Fibroblast of skin of back (primary cell): ENCODE measurements around the gene FRRS1. TPM values are rescaled to one million over a fixed set of nuclear protein-coding genes. Genes with fewer than 3 reads are reported as not detected.
"Not testable (repeated sequence)": the region's sequence is repeated elsewhere in the genome, so short reads cannot be mapped to it uniquely, and the experiment has no call there.

Source experiments
- DNase-seq: peaks from one replicate; pipeline ENCODE4 v3.0.0-alpha.2; 2013
- polyA plus RNA-seq, 2 experiments: library from polyadenylated mRNA; unstranded; fragments of 120-200 nt; gene quantifications; one replicate each; pipeline ENCODE4 v1.2.1, GENCODE V29; 2013; ENCODE audit not compliant: insufficient read length in 2 of 2

Gene FRRS1, protein sequence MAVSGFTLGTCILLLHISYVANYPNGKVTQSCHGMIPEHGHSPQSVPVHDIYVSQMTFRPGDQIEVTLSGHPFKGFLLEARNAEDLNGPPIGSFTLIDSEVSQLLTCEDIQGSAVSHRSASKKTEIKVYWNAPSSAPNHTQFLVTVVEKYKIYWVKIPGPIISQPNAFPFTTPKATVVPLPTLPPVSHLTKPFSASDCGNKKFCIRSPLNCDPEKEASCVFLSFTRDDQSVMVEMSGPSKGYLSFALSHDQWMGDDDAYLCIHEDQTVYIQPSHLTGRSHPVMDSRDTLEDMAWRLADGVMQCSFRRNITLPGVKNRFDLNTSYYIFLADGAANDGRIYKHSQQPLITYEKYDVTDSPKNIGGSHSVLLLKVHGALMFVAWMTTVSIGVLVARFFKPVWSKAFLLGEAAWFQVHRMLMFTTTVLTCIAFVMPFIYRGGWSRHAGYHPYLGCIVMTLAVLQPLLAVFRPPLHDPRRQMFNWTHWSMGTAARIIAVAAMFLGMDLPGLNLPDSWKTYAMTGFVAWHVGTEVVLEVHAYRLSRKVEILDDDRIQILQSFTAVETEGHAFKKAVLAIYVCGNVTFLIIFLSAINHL
- polyA plus RNA-seq (2013, experiment 1 of 2; ENCODE audit: insufficient read length) = 2.1 TPM
- polyA plus RNA-seq (2013, experiment 2 of 2; ENCODE audit: insufficient read length) = 1.7 TPM

DNA sequence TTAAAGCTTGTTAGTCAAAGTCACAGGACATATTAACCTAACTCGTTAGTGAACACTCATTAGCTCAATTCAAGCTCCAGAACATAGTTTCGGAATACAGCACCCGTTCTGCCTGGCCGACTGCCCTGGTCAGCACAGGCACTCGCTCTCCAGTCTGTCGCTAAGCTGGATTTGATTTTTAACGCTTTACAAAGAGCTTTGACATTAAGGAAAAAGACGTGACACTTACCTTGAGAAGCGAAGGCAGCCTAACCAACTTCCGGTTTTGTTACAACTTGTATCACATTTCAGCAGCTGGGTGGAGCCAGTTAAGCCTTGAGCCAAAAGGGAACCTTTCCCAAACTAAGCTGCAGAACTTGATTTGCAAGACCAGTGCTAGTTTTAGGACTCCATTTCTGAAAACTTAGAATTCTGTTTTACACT, at the start of gene FRRS1:
TSS of gene FRRS1 (minus strand) at position 258 of the 423 bp plus-strand sequence. CDS start 17,867 bp downstream, outside the sequence.
- DNase-seq = peak; percentile 53

DNA sequence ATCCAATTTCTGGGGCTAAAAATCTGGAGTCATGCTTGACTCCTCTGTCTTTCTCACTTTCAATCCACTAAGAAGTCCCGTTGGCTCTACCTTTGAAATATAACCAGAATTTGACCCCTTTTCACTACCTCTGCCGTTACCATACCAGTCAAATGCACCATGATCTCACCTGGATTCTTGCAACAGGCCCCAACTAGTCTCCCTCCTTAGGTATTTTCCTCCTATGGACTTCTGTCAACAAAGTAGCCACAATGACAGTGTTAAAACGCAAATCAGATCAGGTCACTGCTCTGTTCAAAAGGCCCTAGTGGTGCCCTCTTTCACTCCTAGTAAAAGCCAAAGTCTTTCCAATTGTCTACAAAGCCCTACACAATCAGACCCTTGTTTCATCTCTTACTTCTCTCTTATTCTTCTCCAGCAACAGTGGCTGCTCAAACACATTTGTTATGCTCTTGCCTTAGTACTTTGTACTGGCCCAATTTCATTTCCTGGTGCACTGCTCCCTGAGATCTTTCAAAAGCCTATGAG, 48.0 kb upstream of the FRRS1 start:
- no peak for DNase-seq

DNA sequence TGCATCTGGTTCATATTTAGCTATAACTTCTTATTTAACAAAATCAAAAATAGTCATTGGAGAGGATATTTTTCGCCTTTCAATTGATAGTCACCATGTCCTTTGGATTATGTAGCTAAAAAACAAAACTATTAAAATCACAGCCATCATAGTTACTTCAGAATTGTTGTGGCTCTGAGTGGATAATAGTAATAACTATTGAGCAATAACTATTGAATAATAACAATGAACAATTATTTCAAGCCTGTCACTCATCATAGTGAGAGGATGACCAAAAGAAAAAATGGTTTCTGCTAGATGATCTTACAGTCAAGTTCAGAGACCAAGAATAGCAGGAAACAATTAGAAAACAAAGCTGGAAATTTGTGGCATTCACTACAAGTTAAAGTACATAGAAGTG, 45.3 kb upstream of the FRRS1 start:
- no peak for DNase-seq

DNA sequence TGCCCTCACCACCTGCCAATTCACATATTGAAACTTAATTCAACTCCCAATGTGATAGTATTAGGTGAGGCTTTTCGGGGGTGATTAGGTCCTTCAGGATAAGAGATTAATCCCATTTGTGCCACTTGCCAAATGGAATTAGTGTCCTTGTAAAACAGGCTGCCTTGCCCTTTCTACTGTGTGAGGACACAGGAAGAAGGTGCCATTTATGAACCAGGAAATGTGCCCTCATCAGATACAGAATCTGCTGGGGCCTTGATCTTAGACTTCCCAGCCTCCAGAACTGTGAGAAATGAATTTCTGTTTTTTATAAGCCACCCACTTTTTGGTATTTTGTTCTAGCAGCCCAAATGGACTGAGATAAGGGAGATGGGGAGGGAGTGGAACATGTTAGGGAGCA, 44.6 kb upstream of the FRRS1 start:
- DNase-seq = no peak

DNA sequence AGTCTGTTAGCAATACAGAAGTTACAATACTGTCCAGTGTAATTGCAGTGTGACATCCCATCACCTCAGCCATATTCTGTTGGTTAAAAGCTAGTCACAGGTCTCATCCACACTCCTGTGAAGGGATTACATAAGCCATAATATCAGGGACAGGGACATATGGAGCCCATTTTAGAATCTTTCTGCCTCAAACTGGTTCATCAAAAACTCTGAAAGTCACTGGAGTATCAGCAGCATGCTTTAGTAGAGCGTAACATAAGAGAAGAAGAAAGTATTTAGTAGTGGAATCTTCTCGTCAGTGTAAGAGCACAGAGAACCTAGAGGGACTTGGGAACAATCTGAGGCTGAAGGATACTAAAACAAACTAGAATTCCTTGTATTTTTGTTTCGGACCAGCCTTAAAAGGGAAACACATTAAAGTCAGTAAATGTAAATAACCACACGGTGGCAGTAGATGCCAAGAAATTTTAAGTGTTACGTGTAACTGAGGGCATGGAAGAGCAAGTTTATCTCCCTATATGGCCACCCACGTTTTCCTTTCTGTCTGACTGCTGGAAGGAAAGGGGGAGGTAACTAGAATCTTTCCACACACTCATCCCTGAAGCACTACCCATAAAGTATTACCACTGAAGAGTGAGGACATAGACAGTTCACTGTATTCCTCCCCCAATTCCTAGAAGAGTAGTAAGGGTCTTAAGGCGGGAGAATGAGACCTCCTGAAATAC, 42.1 kb upstream of the FRRS1 start:
- DNase-seq = peak; percentile 96

DNA sequence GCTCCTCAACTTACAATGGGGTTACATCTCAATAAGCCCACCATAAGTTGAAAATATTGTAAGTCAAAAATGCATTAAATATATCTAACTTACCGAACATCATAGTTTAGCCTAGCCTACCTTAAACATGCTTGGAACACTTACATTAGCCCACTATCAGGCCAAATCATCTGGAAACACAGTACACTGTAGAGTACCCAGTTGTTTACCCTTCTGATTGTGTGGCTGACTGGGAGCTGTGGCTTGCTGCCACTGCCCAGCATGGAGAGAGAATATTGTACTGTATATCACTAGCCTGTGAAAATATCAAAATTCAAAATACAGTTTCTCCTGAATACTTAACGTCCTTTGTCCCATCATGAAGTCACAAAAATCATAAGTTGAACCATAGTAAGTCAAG, 40.4 kb upstream of the FRRS1 start:
- no peak for DNase-seq

DNA sequence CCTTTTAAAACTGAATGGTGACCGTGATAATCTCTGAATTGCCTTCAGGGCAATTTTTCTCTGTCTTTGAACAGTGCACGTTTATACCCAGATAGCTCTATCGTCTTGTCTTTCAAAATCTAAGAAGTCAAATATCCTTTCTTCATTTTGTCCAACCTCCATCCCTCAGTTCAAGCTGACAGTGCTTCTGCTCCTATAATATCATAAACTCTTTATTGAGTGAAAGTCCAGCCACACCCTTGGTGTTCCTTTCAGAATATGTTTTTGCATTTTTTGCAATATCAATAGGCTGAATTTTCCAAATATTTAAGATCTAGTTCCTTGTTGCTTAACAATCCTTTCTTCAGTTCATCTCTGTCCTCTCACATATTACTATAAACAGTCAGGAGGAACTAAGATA, 35.1 kb upstream of the FRRS1 start:
- no peak for DNase-seq

DNA sequence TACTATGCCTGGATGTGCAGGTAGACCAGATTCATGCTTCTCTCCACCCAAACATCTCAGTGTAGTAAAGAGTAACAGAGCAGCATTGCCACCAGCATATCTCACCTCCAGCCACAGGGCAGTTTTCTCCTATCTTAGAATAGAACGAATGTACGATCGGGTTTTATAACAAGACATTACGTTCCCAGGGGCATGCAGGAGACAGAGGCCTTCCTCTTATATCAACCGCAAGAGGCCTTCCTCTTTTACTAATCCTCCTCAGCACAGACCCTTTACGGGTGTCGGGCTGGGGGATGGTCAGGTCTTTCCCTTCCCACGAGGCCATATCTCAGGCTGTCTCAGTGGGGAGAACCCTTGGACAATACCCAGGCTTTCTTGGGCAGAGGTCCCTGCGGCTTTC, 27.4 kb upstream of the FRRS1 start:
- not testable (repeated sequence) for DNase-seq

DNA sequence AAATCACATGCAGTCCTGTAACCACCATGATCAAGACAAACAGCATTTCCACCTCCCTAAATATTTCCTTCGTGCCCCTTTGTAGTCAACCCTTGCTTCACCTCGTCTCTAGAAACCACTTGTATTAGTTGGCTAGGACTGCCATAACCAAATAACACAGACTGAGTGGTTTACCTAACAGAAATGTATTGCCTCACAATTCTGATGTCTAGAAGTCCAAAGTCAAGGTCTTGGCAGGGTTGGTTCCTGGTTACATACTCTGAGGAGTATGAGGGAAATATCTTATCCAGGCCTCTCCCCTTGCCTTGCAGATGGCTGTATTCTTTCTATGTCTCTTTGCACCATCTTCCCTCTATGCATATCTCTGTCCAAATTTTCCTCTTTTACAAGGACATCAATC, 23.3 kb upstream of the FRRS1 start:
- no peak for DNase-seq

DNA sequence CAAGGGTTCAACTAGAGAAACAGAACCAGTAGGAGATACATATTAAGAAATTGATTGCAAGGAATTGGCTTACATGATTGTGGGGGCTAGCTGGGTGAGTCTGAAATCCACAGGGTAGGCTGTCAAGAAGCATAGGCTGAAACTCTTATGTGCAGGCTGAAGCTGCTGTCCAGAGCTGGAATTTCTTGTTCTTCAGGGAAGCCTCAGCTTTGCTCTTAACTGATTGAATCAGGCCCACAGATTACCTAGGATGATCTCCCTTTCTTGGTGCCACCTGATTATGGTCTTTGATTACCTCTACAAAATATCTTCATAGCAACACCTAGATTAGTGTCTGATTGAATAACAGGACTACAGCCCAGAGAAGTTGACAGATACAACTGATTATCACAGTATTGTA, 22.5 kb upstream of the FRRS1 start:
- DNase-seq = no peak

DNA sequence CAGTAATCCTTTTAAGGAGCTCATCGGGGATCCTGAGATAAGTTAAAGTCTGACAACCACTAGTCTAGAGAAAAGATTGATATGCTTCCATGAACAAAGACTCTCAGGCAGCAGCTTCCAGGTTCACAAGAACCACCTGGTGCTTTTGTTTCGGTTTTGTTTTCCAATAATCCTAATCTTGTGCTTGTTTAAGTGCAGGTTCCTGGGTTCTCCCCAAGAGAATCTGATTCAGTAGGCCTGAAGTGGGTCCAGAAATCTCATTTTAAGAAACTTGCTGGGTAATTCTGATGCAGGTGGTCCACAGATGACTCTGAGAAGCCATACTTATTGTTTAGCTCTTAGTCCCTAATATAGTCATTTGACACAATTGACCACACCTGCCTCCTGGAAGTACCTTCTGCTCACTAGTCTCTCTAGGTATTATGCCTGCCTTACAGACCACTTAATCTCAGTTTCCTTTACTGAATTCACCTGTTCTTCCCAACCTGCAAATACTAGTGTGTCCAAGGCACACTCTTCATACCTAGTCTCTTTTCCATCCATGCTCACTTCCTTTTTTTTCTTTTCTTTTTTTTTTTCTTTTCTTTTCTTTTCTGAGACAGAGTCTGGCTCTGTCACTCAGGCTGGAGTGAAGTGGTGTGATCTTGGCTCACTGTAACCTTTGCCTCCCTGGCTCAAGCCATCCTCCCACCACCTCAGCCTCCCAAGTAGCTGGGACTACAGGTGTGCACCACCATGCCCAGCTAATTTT, 20.5 kb upstream of the FRRS1 start:
- no peak for DNase-seq

DNA sequence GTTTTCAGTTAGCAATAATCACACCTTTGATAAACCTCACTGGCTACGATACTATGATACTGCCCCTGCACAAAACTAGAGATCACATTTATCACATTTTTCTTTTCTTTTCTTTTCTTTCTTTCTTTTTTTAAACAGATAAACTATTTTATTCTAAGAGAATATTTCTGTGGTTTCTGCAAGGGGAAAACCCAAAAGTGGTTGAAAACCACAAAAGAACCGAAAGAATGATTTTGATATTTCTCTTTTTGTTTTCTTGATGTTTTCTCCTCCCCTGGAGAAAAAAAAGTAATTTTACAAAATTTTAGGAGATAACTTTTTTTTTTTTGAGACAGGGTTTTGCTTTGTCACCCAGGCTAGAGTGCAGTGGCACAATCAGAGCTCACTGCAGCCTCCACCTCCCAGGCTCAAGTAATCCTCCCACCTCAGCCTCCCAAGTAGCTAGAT, 18.4 kb upstream of the FRRS1 start:
- DNase-seq = no peak

DNA sequence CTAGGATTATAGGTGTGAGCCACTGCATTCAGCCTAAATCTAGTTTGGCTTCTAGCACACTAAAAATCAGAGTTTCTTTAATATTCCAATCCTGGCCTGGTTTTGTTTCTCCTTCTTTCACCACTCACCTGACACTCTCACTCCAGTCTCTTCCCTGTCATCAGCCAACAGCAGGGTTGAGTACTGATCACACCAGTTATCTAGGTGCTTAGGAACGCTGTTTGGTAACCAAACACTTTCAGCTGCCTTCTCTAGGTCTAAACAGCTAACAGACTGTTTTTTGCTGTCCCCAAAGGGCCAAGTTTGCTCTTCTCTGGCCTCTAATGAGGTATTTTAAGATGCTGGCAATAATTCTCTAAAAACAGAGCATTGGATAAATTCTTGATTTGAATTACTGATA, 17.7 kb upstream of the FRRS1 start:
- no peak for DNase-seq

DNA sequence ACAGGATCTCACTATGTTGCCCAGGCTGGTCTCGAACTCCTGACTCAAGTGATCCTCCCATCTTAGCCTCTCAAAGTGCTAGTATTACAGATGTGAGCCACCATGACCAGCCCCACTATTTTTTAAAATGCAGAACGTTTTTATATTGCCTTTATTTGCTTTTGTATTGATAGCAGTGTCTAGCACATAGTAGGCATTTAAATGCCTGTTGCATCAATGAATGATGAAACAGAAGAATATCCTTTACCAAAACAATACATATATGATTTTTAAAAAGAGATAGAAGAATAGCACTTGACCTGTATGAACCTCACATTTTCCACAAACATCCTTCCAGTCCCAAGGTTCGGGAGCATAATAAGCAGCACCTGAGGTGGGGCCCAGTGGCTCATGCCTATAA, 16.5 kb upstream of the FRRS1 start:
- DNase-seq = no peak

DNA sequence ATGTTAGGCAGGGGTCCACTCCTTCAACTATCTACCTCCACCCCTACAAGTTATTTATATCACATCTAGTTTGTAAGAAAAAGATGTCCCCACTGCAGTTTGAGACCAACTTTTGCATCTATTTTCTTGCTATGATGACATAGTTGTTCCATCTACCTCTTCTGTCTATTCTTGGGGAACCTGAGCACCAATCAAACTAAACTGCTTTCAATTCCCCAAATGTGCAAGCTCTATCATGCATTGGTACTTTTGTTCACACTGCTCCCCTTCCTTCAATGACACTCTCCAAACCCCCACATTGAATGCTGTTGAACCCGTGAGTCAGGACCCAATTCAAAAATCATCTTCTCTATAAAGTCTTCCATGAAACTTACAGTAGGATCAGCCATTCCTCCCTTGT, 16.0 kb upstream of the FRRS1 start:
- DNase-seq = no peak

DNA sequence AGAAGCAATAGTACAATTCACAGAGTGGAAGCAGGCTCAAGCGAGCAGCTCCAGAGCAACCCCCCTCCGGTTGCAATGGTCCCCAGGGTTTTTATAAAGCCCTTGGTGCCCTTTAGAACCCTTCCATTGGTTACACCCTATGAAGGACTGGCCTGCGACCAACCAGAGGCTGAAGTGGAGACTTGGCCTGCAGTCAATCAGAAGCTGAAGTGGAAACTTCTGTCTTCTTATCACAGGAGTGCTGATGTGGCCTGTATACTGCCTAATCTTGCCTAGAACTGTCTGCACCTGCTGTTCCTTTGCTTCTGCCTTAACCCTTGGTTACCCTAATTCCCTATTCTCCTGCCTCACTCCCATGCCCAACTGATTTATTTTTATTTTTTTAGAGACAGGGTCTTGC, 15.4 kb upstream of the FRRS1 start:
- no peak for DNase-seq

DNA sequence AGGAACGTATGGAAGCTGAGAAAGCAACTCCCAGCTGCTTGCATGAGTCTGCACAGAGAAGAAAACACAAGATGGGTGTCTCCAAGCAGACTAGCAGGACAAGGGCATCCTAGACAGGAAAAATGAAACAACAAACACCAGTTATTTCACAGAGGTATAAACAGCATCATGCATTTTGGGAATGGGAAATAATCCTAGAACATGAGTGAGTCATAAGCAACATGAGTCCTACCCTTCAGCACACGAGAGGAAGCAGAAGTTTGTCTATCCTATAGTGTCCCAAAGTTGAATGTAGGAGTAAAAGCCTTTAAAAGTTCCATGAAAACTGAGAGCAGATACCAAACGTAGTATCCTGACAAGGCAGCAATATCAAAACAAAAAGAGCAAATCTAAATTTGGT, 11.3 kb upstream of the FRRS1 start:
- DNase-seq = no peak

DNA sequence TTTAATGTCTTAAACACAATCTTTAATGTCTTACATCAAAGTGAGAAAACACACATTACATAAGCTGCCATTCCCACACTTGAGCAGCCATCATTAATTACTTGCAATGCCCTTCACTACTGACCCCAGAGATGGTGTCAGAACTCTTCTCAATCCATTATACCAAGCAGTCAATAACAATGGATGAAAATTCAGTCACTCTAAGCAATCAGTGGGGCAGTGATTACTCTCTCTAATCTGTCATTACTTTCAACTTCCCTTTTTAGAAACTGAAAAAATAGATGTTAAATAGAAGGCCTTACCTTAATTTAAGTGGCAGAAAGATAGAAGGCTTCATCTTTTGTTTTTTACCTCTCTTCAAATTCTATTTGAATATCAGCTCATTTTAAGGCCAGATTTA, 9.7 kb upstream of the FRRS1 start:
- DNase-seq = no peak

DNA sequence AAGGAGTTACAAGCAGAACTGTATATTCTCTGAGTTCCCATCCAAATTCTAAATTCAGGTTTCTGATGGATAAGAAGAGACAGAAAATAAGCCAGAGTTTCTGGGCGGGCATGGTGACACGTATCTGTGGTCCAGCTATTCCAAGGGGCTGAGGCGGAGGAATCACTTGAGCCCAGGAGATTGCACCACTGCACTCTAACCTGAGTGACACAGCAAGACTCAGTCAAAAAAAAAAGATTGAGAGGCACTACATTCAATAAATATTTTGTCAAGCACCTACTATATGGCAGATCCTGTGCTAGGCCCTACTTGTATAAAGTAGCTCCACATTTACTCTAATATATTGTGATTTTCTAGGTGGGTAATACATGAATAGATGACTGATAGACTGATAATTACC, 6.4 kb upstream of the FRRS1 start:
- no peak for DNase-seq

DNA sequence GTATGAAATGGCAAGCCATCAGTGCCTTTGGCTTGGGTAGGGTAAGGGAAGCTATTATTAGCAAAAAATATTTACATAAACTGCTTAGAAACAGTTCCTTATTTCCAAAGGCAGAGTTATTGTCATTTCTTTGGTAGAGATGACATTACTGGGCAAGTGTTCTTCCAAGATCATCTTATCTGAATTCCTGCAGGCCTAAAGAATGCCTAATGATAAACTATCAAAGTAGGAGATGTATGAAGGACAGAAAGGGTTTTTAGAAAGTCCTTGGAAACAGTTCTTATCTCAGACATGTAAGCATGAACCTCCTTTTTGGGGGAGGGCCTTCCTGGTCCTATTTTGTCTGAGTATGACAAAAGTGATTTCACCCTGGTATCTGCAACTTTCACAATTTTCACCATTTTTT, 5.1 kb upstream of the FRRS1 start:
- DNase-seq = no peak

DNA sequence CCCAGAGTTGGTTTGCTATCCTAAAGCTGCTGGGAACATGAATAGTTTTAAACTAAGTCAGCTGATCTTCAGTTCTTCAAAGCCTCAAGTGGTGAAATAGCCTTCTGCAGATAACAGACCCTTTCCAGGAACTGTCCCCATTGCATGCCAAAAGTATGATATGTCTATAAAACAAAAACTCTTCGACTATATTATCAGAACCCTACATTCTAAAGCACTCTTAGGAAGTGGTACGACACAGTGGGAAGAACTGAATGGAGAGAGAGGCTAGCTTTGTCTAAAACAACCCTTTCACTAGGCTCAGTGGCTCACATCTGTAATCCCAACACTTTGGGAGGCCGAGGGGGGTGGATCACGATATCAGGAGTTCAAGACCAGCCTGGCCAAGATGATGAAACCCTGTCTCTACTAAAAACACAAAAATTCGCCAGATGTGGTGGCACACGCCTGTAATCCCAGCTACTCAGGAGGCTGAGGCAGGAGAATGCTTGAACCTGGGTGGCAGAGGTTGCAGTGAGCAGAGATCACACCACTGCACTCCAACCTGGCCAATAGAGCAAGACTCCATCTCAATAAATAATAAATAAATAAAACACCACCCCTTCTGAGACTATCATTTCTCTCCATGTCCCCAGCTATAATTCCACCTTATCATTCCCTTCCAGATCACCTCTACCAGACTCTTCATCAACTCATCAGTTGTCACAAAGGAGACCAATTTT, 2.2 kb upstream of the FRRS1 start:
- peak; percentile 27 for DNase-seq

DNA sequence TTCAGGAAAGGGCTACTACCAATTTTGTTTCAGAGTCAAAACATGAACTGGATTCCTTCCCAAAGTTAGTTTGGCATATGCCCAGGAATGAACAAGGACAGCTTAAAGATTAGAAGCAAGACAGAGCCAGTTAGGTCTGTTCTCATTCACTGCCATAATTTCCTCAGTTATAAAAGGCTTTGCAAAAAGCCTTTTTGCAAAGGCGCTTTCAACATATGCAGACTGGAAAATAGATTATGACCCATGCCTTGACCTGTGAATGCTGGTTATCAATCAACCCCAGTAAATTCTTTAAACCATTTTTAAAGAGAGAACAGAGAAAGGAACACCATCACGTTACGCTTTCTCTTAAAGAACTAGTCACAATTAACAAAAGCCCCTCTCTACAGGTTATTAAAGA, 1.7 kb upstream of the FRRS1 start:
- DNase-seq = no peak
